HL-60 (cell line): ENCODE data around the gene USP13.

Experiments used
- GABPA ChIP-seq: IDR thresholded peaks from 2 replicates; pipeline ENCODE4 v1.6.1; 2012; ENCODE audit warnings: low read depth
- POLR2AphosphoS5 ChIP-seq: IDR thresholded peaks from 2 replicates; pipeline ENCODE4 v1.6.1; 2012; ENCODE audit warnings: low read depth
- SPI1 ChIP-seq: IDR thresholded peaks from 2 replicates; pipeline ENCODE4 v1.6.1; 2012; ENCODE audit warnings: low read depth, mild to moderate bottlenecking, borderline replicate concordance
- TF ChIP-seq, protein P1 (sequence below): IDR thresholded peaks from one replicate; pipeline ENCODE4 v1.5.1; 2011; ENCODE audit warnings: low read length, control low read depth, inconsistent platforms; ENCODE audit not compliant: insufficient read depth
- TF ChIP-seq, protein P2 (sequence below): IDR thresholded peaks from 2 replicates; pipeline ENCODE4 v1.6.1; 2012; ENCODE audit warnings: low read depth; ENCODE audit not compliant: insufficient replicate concordance

DNA sequence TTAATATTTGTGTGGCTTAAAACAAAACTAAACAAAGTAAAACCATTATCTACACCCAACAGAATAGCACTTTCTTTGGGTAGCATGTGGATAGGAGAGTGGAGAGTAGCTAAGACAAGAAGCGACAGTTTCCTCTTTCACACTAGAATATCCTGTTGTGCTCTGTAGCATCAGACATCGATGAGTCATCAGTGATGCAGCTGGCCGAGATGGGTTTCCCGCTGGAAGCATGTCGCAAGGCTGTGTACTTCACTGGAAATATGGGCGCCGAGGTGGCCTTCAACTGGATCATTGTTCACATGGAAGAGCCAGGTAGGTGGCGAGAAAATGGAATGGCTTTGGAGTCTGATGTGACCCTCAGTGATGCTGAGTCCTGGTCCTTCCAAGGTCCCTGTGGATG is 108.1 kb downstream of the USP13 start:
- TF ChIP-seq, protein P1, sequence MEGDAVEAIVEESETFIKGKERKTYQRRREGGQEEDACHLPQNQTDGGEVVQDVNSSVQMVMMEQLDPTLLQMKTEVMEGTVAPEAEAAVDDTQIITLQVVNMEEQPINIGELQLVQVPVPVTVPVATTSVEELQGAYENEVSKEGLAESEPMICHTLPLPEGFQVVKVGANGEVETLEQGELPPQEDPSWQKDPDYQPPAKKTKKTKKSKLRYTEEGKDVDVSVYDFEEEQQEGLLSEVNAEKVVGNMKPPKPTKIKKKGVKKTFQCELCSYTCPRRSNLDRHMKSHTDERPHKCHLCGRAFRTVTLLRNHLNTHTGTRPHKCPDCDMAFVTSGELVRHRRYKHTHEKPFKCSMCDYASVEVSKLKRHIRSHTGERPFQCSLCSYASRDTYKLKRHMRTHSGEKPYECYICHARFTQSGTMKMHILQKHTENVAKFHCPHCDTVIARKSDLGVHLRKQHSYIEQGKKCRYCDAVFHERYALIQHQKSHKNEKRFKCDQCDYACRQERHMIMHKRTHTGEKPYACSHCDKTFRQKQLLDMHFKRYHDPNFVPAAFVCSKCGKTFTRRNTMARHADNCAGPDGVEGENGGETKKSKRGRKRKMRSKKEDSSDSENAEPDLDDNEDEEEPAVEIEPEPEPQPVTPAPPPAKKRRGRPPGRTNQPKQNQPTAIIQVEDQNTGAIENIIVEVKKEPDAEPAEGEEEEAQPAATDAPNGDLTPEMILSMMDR: no peak
- no peak for TF ChIP-seq POLR2AphosphoS5
- TF ChIP-seq, protein P2, sequence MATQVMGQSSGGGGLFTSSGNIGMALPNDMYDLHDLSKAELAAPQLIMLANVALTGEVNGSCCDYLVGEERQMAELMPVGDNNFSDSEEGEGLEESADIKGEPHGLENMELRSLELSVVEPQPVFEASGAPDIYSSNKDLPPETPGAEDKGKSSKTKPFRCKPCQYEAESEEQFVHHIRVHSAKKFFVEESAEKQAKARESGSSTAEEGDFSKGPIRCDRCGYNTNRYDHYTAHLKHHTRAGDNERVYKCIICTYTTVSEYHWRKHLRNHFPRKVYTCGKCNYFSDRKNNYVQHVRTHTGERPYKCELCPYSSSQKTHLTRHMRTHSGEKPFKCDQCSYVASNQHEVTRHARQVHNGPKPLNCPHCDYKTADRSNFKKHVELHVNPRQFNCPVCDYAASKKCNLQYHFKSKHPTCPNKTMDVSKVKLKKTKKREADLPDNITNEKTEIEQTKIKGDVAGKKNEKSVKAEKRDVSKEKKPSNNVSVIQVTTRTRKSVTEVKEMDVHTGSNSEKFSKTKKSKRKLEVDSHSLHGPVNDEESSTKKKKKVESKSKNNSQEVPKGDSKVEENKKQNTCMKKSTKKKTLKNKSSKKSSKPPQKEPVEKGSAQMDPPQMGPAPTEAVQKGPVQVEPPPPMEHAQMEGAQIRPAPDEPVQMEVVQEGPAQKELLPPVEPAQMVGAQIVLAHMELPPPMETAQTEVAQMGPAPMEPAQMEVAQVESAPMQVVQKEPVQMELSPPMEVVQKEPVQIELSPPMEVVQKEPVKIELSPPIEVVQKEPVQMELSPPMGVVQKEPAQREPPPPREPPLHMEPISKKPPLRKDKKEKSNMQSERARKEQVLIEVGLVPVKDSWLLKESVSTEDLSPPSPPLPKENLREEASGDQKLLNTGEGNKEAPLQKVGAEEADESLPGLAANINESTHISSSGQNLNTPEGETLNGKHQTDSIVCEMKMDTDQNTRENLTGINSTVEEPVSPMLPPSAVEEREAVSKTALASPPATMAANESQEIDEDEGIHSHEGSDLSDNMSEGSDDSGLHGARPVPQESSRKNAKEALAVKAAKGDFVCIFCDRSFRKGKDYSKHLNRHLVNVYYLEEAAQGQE: no peak
- TF ChIP-seq GABPA: no peak
- TF ChIP-seq SPI1: no peak
